Trophoblast cell (in vitro differentiated cells and primary cell): ENCODE measurements around the gene CYP46A1.

Experiments
- DNase-seq, 2 donors: peaks; one replicate each; pipeline ENCODE4 v3.0.0-alpha.2; 2016
- H2AFZ ChIP-seq: 2 replicates; pipeline ENCODE4 v1.6.1; 2013; ENCODE audit warnings: low read length, moderate library complexity, mild to moderate bottlenecking; ENCODE audit not compliant: insufficient read depth, poor library complexity
- H2AK5ac ChIP-seq: 2 replicates; pipeline ENCODE4 v1.6.1; 2013; ENCODE audit warnings: mild to moderate bottlenecking, low read length
- H2BK120ac ChIP-seq: 2 replicates; pipeline ENCODE4 v1.6.1; 2013; ENCODE audit warnings: low read length, mild to moderate bottlenecking, moderate library complexity; ENCODE audit not compliant: insufficient read depth, poor library complexity
- H2BK12ac ChIP-seq: 2 replicates; pipeline ENCODE4 v1.6.1; 2013; ENCODE audit warnings: mild to moderate bottlenecking, low read length, moderate library complexity
- H2BK5ac ChIP-seq: 2 replicates; pipeline ENCODE4 v1.6.1; 2013; ENCODE audit warnings: low read length, low read depth, moderate library complexity, mild to moderate bottlenecking; ENCODE audit not compliant: poor library complexity
- H3K14ac ChIP-seq: 2 replicates; pipeline ENCODE4 v1.6.1; 2013; ENCODE audit warnings: mild to moderate bottlenecking, low read length
- H3K18ac ChIP-seq: 2 replicates; pipeline ENCODE4 v1.6.1; 2013; ENCODE audit warnings: mild to moderate bottlenecking, low read length
- H3K23ac ChIP-seq: 2 replicates; pipeline ENCODE4 v1.6.1; 2013; ENCODE audit warnings: low read length
- H3K27ac ChIP-seq: 2 replicates; pipeline ENCODE4 v1.5.1; 2013; ENCODE audit warnings: low read depth, mild to moderate bottlenecking, inconsistent platforms, low read length, moderate library complexity
- H3K27me3 ChIP-seq: 2 replicates; pipeline ENCODE4 v1.6.1; 2013; ENCODE audit warnings: inconsistent platforms, mild to moderate bottlenecking, low read length, moderate library complexity; ENCODE audit not compliant: insufficient read depth
- H3K36me3 ChIP-seq, 2 experiments: 1 replicate in 1 of 2; 2 replicates in 1 of 2; pipeline ENCODE4 v1.6.1; 2013; ENCODE audit warnings: low read length in 2 of 2, mild to moderate bottlenecking in 2 of 2, moderate library complexity in 1 of 2; ENCODE audit not compliant: insufficient read depth in 2 of 2, control insufficient read depth in 1 of 2
- H3K4ac ChIP-seq: 2 replicates; pipeline ENCODE4 v1.6.1; 2013; ENCODE audit warnings: low read depth, mild to moderate bottlenecking, low read length, moderate library complexity
- H3K4me1 ChIP-seq, 2 experiments: 1 replicate in 1 of 2; 2 replicates in 1 of 2; pipeline ENCODE4 v1.6.1; 2013; ENCODE audit warnings: low read length in 2 of 2, mild to moderate bottlenecking in 2 of 2, moderate library complexity in 1 of 2; ENCODE audit not compliant: insufficient read depth in 2 of 2, control insufficient read depth in 1 of 2
- H3K4me2 ChIP-seq: 2 replicates; pipeline ENCODE4 v1.6.1; 2013; ENCODE audit warnings: inconsistent platforms, mild to moderate bottlenecking, low read length, moderate library complexity
- H3K4me3 ChIP-seq: 2 replicates; pipeline ENCODE4 v1.5.1; 2013; ENCODE audit warnings: mild to moderate bottlenecking, low read depth, low read length, inconsistent platforms
- H3K79me1 ChIP-seq: one replicate; pipeline ENCODE4 v1.6.1; 2013; ENCODE audit warnings: low read length
- H3K79me2 ChIP-seq: 2 replicates; pipeline ENCODE4 v1.6.1; 2013; ENCODE audit warnings: low read length, mild to moderate bottlenecking; ENCODE audit not compliant: control insufficient read depth, insufficient read depth, poor library complexity
- H3K9ac ChIP-seq: 2 replicates; pipeline ENCODE4 v1.6.1; 2013; ENCODE audit warnings: mild to moderate bottlenecking, low read length
- H3K9me3 ChIP-seq: 2 replicates; pipeline ENCODE4 v1.6.1; 2013; ENCODE audit warnings: low read depth, mild to moderate bottlenecking, control low read depth, inconsistent platforms, low read length; ENCODE audit not compliant: insufficient read depth
- H4K12ac ChIP-seq: 2 replicates; pipeline ENCODE4 v1.6.1; 2013; ENCODE audit warnings: low read depth, mild to moderate bottlenecking, low read length, moderate library complexity
- H4K8ac ChIP-seq: 2 replicates; pipeline ENCODE4 v1.6.1; 2013; ENCODE audit warnings: low read depth, mild to moderate bottlenecking, low read length, moderate library complexity
- H4K91ac ChIP-seq: one replicate; pipeline ENCODE4 v1.6.1; 2013; ENCODE audit warnings: low read depth, mild to moderate bottlenecking, low read length, moderate library complexity
- WGBS: extraction: QIAGEN DNeasy Blood & Tissue Kit; methylation state at CpG from one replicate; pipeline ENCODE4 v1.1.7; 2013; ENCODE audit warnings: missing lambda C conversion rate; ENCODE audit not compliant: insufficient read length, insufficient coverage; ENCODE audit errors: extremely low coverage; 5-methylcytosine and 5-hydroxymethylcytosine counted together

CYP46A1 gene

GRCh38 chr14:99732436-99733210 is 48.5 kb downstream of the CYP46A1 start:
- no peak overlapping the region for H2AFZ ChIP-seq
- H3K9ac ChIP-seq = no peak overlapping the region
- H2BK5ac ChIP-seq = no peak overlapping the region
- no peak overlapping the region for H2AK5ac ChIP-seq
- H3K4me3 ChIP-seq = no peak overlapping the region
- no peak overlapping the region for H3K4me2 ChIP-seq
- no peak overlapping the region for H3K18ac ChIP-seq
- H2BK12ac ChIP-seq = no peak overlapping the region
- no peak overlapping the region for H3K23ac ChIP-seq
- no peak overlapping the region for H3K27ac ChIP-seq
- no peak overlapping the region for H4K91ac ChIP-seq
- no CpG with 5 or more reads among the region's 23 CpGs for WGBS
- H3K79me2 ChIP-seq = peaks cover 2% of the 10 kb centered on the region
- no peaks in the 10 kb centered on the region for H3K36me3 ChIP-seq
- H3K27me3 ChIP-seq = no peaks in the 10 kb centered on the region
- H4K8ac ChIP-seq = no peak overlapping the region
- peaks cover 3% of the 10 kb centered on the region for H3K79me1 ChIP-seq
- no peak overlapping the region for H3K14ac ChIP-seq
- no peak overlapping the region for H3K4ac ChIP-seq
- H4K12ac ChIP-seq = no peak overlapping the region
- H2BK120ac ChIP-seq = no peak overlapping the region
- DNase-seq = no peak
- peaks cover 3% of the 10 kb centered on the region for H3K9me3 ChIP-seq
- peaks cover 7 to 12% of the 10 kb centered on the region in 2 experiments for H3K4me1 ChIP-seq

- Histone ChIP-seq H3K9ac (no peak overlapping the region), H3K27me3 (no peaks in the 10 kb centered on the region), H3K9me3 (peaks cover 3% of the 10 kb centered on the region), H3K14ac (no peak overlapping the region), H3K4ac (no peak overlapping the region), H3K23ac (no peak overlapping the region), H2BK120ac (no peak overlapping the region), H3K4me2 (no peak overlapping the region), H4K12ac (no peak overlapping the region), H3K79me2 (peaks cover 2% of the 10 kb centered on the region), H3K4me1 (peaks cover 7 to 12% of the 10 kb centered on the region in 2 experiments), H2AFZ (no peak overlapping the region), H4K91ac (no peak overlapping the region), H3K27ac (no peak overlapping the region), H3K4me3 (no peak overlapping the region), H4K8ac (no peak overlapping the region), H2AK5ac (no peak overlapping the region), H3K79me1 (peaks cover 3% of the 10 kb centered on the region), H2BK12ac (no peak overlapping the region), H3K18ac (no peak overlapping the region), H2BK5ac (no peak overlapping the region), H3K36me3 (no peaks in the 10 kb centered on the region)
- no CpG with 5 or more reads among the region's 6 CpGs for WGBS
- DNase-seq = no peak
Observed at GRCh38 chr14:99733211-99733539, 49.1 kb downstream of the CYP46A1 start.

DNA sequence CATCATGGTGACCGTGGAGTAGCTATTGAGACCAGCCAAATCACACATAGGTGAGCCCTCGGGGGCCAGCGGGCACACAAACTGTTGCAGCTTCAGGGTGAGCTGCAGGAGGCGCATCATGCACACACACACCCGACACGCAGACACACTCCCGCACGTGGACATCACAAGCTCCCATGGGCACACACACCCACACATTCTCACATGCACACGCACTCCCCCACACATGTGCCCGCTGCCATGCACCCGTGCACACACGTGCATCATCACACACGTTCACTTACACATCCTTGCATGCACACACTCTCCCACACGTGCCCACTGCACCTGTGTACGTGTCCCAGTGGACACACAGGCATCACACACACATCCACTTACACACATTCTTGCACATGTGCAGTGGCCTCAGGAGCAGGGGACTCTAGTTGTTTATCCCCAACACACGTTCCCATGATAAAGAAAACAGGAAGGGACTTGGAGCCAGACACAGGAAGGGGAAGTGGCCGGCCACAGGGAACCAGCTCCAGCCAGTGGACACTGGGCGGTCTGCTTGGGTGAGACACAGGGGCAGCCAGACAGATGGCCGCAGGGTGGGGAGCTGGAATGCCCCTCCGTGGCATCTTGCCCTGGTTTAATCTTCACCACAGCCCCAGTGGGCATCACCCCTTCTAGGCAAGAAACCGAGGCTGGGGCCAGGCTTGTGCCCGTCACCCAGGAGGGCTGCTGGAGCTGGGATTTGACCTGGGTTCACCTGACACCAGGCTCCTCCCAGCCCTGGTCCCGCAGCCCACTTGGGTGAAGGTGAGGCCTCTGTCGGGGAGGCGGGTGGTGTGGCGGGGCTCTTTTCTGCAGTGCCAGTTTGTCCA is 49.7 kb downstream of the CYP46A1 start:
- no peaks in the 10 kb centered on the region for H3K27me3 ChIP-seq
- peak overlapping the region; percentile 37 for H3K4me3 ChIP-seq
- H3K4ac ChIP-seq = no peak overlapping the region
- no peak overlapping the region for H2BK5ac ChIP-seq
- peaks cover 2% of the 10 kb centered on the region for H3K79me2 ChIP-seq
- H3K9me3 ChIP-seq = peaks cover 3% of the 10 kb centered on the region
- H2BK120ac ChIP-seq = no peak overlapping the region
- peaks cover 3% of the 10 kb centered on the region for H3K79me1 ChIP-seq
- no peak overlapping the region for H2AFZ ChIP-seq
- H4K8ac ChIP-seq = no peak overlapping the region
- H4K12ac ChIP-seq = no peak overlapping the region
- H3K27ac ChIP-seq = no peak overlapping the region
- H2BK12ac ChIP-seq = no peak overlapping the region
- H3K23ac ChIP-seq = no peak overlapping the region
- no peak overlapping the region for H4K91ac ChIP-seq
- H3K14ac ChIP-seq = no peak overlapping the region
- H2AK5ac ChIP-seq = no peak overlapping the region
- WGBS = no CpG with 5 or more reads among the region's 26 CpGs
- no peak overlapping the region for H3K9ac ChIP-seq
- peaks cover 7 to 12% of the 10 kb centered on the region in 2 experiments for H3K4me1 ChIP-seq
- H3K36me3 ChIP-seq = no peaks in the 10 kb centered on the region
- no peak overlapping the region for H3K4me2 ChIP-seq
- no peak overlapping the region for H3K18ac ChIP-seq
- DNase-seq = no peak

- Histone ChIP-seq H3K14ac (no peak overlapping the region), H3K18ac (no peak overlapping the region), H2AK5ac (no peak overlapping the region), H3K4me2 (no peak overlapping the region), H3K27ac (no peak overlapping the region), H3K23ac (no peak overlapping the region), H4K91ac (no peak overlapping the region), H3K4me3 (no peak overlapping the region), H2AFZ (no peak overlapping the region), H4K12ac (no peak overlapping the region), H2BK120ac (no peak overlapping the region), H3K36me3 (no peaks in the 10 kb centered on the region), H3K4me1 (peaks cover 7 to 12% of the 10 kb centered on the region in 2 experiments), H3K79me2 (peaks cover 2% of the 10 kb centered on the region), H3K79me1 (peaks cover 3% of the 10 kb centered on the region), H3K4ac (no peak overlapping the region), H2BK5ac (no peak overlapping the region), H2BK12ac (no peak overlapping the region), H3K9ac (no peak overlapping the region), H3K27me3 (no peaks in the 10 kb centered on the region), H3K9me3 (peaks cover 3% of the 10 kb centered on the region), H4K8ac (no peak overlapping the region)
- DNase-seq = no peak
- WGBS = no CpG with 5 or more reads among the region's 18 CpGs
Observed at GRCh38 chr14:99734406-99735051, 50.4 kb downstream of the CYP46A1 start.
